Measurements from ENCODE around the gene UGT2B17.
"Not testable (repeated sequence)": the region's sequence is repeated elsewhere in the genome, so short reads cannot be mapped to it uniquely, and the experiment has no call there.

The UGT2B17 gene

GRCh38 chr4:68576272-68577125 is at the start of gene UGT2B17:
Gene UGT2B17, minus strand, starts transcription at chr4:68576322. Its CDS starts 7,838 bp downstream, at chr4:68568484.
- DNase-seq = no peak

DNA sequence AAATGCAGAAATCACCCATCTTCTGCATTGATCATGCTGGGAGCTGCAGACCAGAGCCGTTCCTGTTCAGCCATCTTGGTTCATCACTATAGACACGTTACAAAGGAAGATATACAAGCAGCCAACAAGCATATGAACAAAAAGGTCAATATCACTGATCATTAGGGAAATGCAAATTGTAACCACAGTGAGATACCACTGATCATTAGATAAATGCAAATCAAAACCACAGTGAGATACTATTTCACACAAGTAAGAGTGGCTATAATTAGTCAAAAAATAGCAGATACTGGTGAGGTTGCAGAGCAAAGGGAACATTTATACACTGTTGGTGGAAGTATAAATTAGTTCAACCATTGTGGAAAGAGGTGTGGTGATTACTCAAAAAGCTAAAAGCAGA is 46.6 kb upstream of the UGT2B17 start:
- not testable (repeated sequence) for DNase-seq

- no peak for DNase-seq
These were observed 41.0 kb upstream of the UGT2B17 start for GRCh38 chr4:68617003-68617698.

GRCh38 chr4:68615699-68616422 is 39.7 kb upstream of the UGT2B17 start:
- DNase-seq = no peak

DNA sequence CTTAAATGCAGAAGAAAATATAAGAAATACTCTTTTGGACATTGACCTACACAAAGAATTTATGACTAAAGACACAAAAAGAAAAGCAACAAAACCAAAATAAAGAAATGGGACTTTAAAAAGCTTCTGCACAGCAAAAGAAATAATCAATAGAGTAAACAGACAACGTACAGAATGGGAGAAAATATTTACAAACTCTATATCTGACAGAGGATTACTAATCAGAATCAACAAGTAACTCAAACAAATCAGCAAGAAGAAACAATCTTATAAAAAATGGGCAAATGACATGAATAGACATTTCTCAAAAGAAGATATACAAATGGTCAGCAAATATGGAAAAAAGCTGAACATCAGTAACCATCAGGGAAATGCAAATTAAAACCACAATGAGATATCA is 37.6 kb upstream of the UGT2B17 start:
- no peak for DNase-seq

DNA sequence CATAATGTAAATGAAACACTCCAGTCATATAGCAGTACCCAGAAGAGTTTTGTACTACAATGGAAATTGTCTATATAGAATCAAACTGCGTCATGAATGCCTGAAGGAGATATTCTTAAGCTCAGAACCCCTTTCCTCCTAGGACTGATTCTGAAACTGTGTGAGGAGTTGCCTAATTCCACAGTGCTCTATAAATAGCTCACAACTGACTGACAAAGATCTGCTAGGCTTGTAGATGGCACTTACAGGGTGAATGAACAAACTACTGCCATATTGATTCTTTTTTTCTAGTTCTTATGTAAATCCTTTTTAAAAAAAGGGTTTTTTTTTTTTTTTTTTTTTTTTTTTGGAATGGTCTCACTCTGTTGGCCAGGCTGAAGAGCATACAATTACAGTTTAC is 30.1 kb upstream of the UGT2B17 start:
- DNase-seq = no peak

- DNase-seq = no peak
These were observed 23.0 kb upstream of the UGT2B17 start for GRCh38 chr4:68599150-68599549.

GRCh38 chr4:68597482-68597881 is 21.4 kb upstream of the UGT2B17 start:
- DNase-seq = no peak

DNA sequence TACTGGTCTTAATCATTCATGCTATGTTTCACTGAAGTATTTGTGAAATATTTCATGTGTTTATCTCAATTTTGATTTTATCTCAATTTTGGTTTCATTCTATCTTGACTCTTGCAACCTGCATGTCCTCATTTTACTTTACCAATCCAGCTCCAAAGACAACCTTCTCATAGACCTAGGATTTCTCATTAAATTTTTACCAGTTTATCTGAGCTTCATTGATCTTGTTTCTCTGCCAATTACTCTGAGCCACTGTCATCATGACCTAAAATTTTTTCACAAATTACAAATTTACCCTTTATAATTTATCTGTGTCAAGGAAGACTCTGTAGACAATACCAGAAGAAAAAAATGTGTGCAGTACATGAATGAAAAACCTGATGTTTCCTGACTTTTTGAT is 18.6 kb upstream of the UGT2B17 start:
- DNase-seq = no peak

- DNase-seq = no peak
These were observed 17.0 kb upstream of the UGT2B17 start for GRCh38 chr4:68593112-68593511.

GRCh38 chr4:68592673-68593072 is 16.6 kb upstream of the UGT2B17 start:
- DNase-seq = no peak

DNA sequence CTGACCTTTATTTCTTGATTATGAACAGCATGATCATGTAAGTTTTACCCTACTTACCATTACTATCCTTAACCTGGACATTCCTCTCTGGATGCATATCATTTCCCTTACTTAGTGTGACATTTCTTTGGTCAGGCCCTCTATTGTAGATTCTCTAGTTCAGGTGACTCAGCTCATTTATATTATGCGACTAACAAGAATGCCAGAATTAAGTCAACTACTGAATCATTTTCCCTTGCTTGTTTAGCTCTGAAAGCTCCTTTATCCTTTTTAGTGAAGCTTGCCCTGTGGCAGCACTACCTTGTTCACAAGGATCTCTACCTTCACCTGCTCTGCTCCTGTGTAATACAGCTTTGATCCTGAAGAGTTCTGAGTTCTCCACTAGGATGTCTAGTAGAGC is 15.1 kb upstream of the UGT2B17 start:
- no peak for DNase-seq

GRCh38 chr4:68589790-68590189 is 13.7 kb upstream of the UGT2B17 start:
- DNase-seq = no peak

DNA sequence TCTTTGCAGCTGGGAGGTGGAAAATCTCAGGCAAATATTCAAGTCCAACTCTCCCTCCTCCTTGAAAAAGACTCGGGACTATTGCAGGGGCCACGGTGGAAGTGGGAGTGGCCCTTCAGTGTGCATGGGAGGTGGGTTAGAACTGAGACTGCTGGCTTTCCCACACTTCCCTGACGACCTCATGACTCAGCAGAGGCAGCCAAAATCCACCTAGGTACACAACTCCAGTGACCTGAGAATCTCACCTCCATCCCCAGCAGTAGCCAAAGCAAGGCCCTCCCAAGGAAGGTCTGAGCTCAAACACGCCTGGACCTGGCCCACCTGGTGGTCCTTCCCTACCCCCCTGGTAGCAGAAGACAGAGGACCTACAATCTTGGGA is 6.2 kb upstream of the UGT2B17 start:
- DNase-seq = no peak

DNA sequence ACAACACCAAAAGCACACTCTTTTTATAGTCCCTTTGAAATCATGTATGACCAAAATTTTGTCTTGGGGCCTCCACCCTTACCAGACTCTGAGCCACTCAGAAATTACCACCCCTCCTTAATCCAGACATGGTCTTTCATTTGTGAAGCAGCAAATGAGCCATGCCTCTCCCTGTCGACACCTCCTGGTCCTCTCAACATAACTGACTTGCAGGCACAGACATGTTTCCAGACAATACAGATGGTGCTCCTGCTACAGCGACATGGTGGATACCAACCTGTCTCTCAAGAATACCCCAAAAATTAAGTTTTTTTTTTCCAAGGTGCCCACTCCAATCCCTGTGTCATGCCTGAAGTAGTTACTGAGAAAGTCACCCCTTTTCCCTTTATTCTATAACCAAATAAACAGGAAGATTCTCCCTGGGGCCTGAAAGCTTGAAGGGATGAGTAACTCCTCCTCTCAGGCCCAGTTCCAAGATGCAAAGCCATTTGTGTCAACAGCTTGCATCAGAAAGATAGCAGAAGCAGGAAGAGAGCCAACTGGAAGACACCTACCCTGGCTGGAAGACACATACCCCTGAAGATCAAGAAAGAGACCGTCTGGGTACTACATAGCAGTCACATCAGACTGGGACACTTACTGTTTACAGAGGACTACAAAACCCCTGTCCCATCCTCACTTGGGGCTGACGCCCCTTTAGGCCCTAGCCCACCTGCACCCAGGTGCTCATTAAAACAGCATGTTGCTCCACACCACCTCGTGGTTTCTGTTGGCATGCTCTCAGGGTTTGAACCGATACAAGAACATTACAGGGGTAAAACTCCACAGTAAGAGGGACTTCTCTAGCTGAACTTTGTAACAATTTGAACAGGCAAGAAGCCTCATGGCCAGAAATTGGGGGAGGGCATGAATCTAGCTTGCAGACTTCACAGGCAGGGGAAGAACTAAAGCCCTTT is 5.5 kb upstream of the UGT2B17 start:
- no peak for DNase-seq

GRCh38 chr4:68577590-68577989 is 1.5 kb upstream of the UGT2B17 start:
- DNase-seq = no peak

DNA sequence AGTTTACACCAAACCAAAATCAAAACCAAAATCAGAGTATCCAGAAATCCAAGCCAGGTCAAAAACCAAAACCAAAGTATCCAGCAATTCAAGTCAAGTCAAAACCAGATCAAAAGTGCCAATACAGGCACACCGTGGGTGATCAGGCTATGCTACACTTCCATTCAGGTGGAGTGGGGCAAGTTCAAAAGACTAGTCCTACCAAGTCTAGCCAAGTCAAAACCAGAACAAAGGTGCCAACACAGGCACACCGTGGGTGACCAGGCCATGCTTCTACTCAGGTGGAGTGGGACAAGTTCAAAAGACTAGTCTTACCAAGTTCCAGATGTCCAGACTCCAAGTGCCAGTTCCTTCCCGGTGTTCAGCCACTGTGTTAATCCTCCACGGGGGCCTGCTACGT is 486 bp downstream of the UGT2B17 start:
- not testable (repeated sequence) for DNase-seq

DNA sequence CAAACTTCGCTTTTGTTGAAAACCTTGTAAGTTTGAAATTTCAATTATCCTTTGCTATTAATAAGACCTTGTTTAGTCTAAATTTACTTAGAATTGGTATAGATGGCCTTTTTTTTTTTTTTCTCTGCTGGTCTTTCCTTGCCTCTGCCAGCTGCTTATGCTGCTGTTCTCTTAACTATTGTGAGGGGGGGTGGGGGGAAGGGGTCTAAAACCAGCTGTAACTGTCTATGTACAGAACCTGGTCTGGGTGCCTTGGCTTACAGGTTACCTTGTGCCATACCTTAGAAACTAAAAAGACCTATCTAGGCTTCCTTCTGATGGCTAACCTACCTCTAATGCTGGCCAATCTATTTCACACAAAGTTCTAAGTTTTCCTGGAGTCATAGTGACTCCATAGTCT is 1.0 kb downstream of the UGT2B17 start:
- DNase-seq = no peak

- no peak for DNase-seq
These were observed 3.4 kb downstream of the UGT2B17 start for GRCh38 chr4:68572653-68573170.

DNA sequence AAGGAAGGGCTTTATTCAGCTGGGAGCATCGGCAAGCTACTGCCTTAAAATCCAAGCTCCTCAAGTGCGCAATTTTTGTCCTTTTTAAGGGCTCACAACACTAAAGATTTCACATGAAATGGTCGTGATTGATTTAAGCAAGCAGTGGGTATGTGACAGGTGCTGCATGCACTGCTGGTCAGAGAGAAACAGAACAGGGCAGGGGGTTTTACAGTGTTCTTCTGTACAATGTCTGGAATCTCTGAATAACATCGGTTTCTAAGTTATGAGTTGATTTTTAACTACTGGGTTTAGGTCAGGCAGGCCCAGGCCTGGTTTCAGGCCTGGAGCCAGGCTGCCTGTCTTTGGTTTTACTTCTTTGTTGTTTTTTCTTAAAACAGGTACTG is 6.0 kb downstream of the UGT2B17 start:
- DNase-seq = no peak

DNA sequence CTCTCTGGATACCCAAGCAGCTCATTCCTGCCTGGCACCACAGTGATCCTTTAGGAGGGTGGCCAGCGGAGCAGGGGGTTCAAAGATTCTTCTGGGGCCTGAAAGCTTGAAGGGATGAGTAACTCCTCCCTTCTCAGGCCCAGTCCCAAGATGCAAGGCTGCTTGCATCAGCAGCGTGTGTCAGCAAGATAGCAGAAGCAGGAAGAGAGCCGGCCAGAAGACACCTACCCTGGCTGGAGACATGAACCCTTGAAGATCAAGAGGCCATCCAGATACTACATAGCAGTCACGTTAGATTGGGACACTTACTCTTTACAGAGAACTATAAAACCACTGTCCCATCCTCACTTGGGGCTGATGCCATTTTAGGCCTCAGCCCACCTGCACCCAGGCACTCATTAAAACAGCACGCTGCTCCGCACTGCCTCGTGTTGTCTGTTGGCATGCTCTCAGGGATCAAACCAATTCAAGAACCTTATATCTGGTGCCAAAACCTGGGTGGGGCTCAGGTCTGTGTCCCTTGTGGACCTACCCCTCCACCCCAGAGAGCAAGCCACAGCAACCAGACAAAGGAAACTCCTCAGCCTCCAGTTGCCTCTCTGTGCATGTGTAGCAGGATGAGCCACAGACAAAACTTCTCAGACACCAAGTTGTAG is 6.5 kb downstream of the UGT2B17 start:
- no peak for DNase-seq

- not testable (repeated sequence) for DNase-seq
These were observed 7.1 kb downstream of the UGT2B17 start for GRCh38 chr4:68569036-68569435.

Measured in stimulated activated naive CD4-positive, alpha-beta T cell (primary cell).